Body of pancreas (tissue), 4 donors: Measurements from ENCODE around the gene SPTSSB. TPM values are rescaled to one million over a fixed set of nuclear protein-coding genes. Genes with fewer than 3 reads are reported as not detected.

Experiments used
- ATAC-seq: fragments of 150-250 bp; one replicate; pipeline ENCODE4 v1.9.1; 2016
- DNase-seq, 4 donors: peaks; one replicate each; pipeline ENCODE4 v3.0.0-alpha.2; 2019
- H3K27ac ChIP-seq, 4 donors: fragments of 200-600 bp; sonication (generic); 1 replicate in 3 of 4; 2 replicates in 1 of 4; pipeline versions ENCODE4 v1.5.1 to v1.6.1; 2016 to 2019; ENCODE audit warnings: mild to moderate bottlenecking in 1 of 4, mixed read lengths in 1 of 4, moderate library complexity in 1 of 4
- H3K27me3 ChIP-seq, 2 donors: fragments of 200-600 bp; sonication (generic); one replicate each; pipeline ENCODE4 v1.6.0; 2016; ENCODE audit warnings: mild to moderate bottlenecking in 1 of 2
- H3K36me3 ChIP-seq, 2 donors: fragments of 200-600 bp; sonication (generic); replicated peaks in 1 of 2; 2 replicates each; pipeline ENCODE4 v1.5.1; 2016; ENCODE audit warnings: low read depth in 2 of 2; ENCODE audit not compliant: insufficient read depth in 1 of 2
- H3K4me1 ChIP-seq: fragments of 200-600 bp; sonication (generic); one replicate; pipeline ENCODE4 v1.6.0; 2016
- H3K4me3 ChIP-seq, 2 donors: fragments of 200-600 bp; sonication (generic); 1 replicate in 1 of 2; 2 replicates in 1 of 2; pipeline ENCODE4 v1.5.1; 2016 to 2019
- H3K9me3 ChIP-seq, 3 donors: fragments of 200-600 bp; sonication (generic); 1 replicate in 2 of 3; 2 replicates in 1 of 3; pipeline ENCODE4 v1.5.1; 2016
- CTCF ChIP-seq, 7 experiments: fragments of 450-650 bp in 4 of 7; fragments of 200-600 bp in 3 of 7; sonication (generic) in 3 of 7; IDR thresholded peaks; one replicate each; pipeline ENCODE4 v1.5.1; 2016 to 2019; ENCODE audit warnings: antibody characterized with exemption in 7 of 7
- POLR2A ChIP-seq, 3 donors: fragments of 450-650 bp; IDR thresholded peaks; one replicate each; pipeline ENCODE4 v1.6.1; 2016; ENCODE audit warnings: antibody characterized with exemption in 3 of 3, mild to moderate bottlenecking in 2 of 3
- WGBS, 2 donors: methylation state at CpG; one replicate each; pipeline ENCODE4 v1.1.5; 2017; 5-methylcytosine and 5-hydroxymethylcytosine counted together
- intact Hi-C: fragments of 100-400 bp; cut with DNase I; formaldehyde crosslinking; loops from one replicate; pipeline ENCODE4 v1.15.1; 2023
- total RNA-seq, 2 donors: library from RNA; depleted of rRNA; stranded (reverse); fragments of >200 nt; gene quantifications; one replicate each; pipeline ENCODE4 v1.1.0, GENCODE V29; 2016

Gene SPTSSB
- total RNA-seq, 2 donors from 2014 or later, result 3.4 TPM; not detected in 1

- Histone ChIP-seq H3K9me3 (no peaks in the 10 kb centered on the region), H3K4me1 (peaks cover 14% of the 10 kb centered on the region), H3K4me3 (no peak overlapping the region), H3K27me3 (peaks cover 0 to 6% of the 10 kb centered on the region in 2 donors), H3K36me3 (no peaks in the 10 kb centered on the region), H3K27ac (no peak overlapping the region)
- DNase-seq (peak in 1 of 4 donors; percentile 11), ATAC-seq (peak; percentile 76)
- intact Hi-C loops, result no loop called here
- TF ChIP-seq POLR2A (IDR thresholded peaks at IDR 0.05) (no peak), CTCF (IDR thresholded peaks at IDR 0.05) (no peak)
These were observed 22.0 kb upstream of the SPTSSB start for GRCh38 chr3:161393310-161393709.

GRCh38 chr3:161392853-161393252 is 21.5 kb upstream of the SPTSSB start:
- no peak overlapping the region for H3K27ac ChIP-seq
- H3K9me3 ChIP-seq, result no peaks in the 10 kb centered on the region
- H3K36me3 ChIP-seq, result no peaks in the 10 kb centered on the region
- DNase-seq (no peak), ATAC-seq (no peak)
- WGBS, 2 donors, result 52 to 63% methylated on average over 1 of the region's 1 CpG
- no peak overlapping the region for H3K4me3 ChIP-seq
- H3K27me3 ChIP-seq, result peaks cover 0 to 6% of the 10 kb centered on the region in 2 donors
- intact Hi-C loops, result no loop called here
- H3K4me1 ChIP-seq, result peaks cover 14% of the 10 kb centered on the region
- TF ChIP-seq CTCF (IDR thresholded peaks at IDR 0.05) (no peak), POLR2A (IDR thresholded peaks at IDR 0.05) (no peak)

GRCh38 chr3:161390200-161390599 is 18.9 kb upstream of the SPTSSB start:
- intact Hi-C loops, result no loop called here
- no peaks in the 10 kb centered on the region for H3K36me3 ChIP-seq
- no peak for TF ChIP-seq POLR2A (IDR thresholded peaks at IDR 0.05)
- TF ChIP-seq CTCF (IDR thresholded peaks at IDR 0.05), result no peak
- H3K27me3 ChIP-seq, result peaks cover 0 to 6% of the 10 kb centered on the region in 2 donors
- peaks cover 23% of the 10 kb centered on the region for H3K4me1 ChIP-seq
- DNase-seq (no peak), ATAC-seq (no peak)
- no peaks in the 10 kb centered on the region for H3K9me3 ChIP-seq
- H3K27ac ChIP-seq, result no peak overlapping the region
- WGBS, 2 donors, result 83 to 88% methylated on average over 2 of the region's 2 CpGs
- H3K4me3 ChIP-seq, result no peak overlapping the region

- Histone ChIP-seq H3K27ac (no peak overlapping the region), H3K27me3 (peaks cover 0 to 6% of the 10 kb centered on the region in 2 donors), H3K4me3 (no peak overlapping the region), H3K9me3 (no peaks in the 10 kb centered on the region), H3K4me1 (peaks cover 23% of the 10 kb centered on the region), H3K36me3 (no peaks in the 10 kb centered on the region)
- no peak for DNase-seq
- TF ChIP-seq POLR2A (IDR thresholded peaks at IDR 0.05) (no peak), CTCF (IDR thresholded peaks at IDR 0.05) (no peak)
- 92% methylated on average over 3 of the region's 3 CpGs for WGBS, 2 donors
- no peak for ATAC-seq
- intact Hi-C loops, result no loop called here
These were observed 18.2 kb upstream of the SPTSSB start for GRCh38 chr3:161389445-161390035.

- intact Hi-C loops, result no loop called here
- Histone ChIP-seq H3K4me3 (no peak overlapping the region), H3K27me3 (peaks cover 0 to 6% of the 10 kb centered on the region in 2 donors), H3K9me3 (no peaks in the 10 kb centered on the region), H3K27ac (no peak overlapping the region), H3K36me3 (no peaks in the 10 kb centered on the region), H3K4me1 (peaks cover 20% of the 10 kb centered on the region)
- no peak for TF ChIP-seq CTCF (IDR thresholded peaks at IDR 0.05)
- TF ChIP-seq POLR2A (IDR thresholded peaks at IDR 0.05), result no peak
- DNase-seq (no peak), ATAC-seq (no peak)
These were observed 17.5 kb upstream of the SPTSSB start for GRCh38 chr3:161388855-161389254.
